A549 (cell line): ENCODE data around the gene SLC35E1.

Experiments
- EP300 ChIP-seq, 2 experiments: fragments of >200 bp; sonication (Bioruptor Twin); formaldehyde crosslinking; IDR thresholded peaks; 2 replicates in 1 of 2; 3 replicates in 1 of 2; pipeline ENCODE4 v1.6.1; 2016 to 2017
- NR3C1 ChIP-seq: fragments of >200 bp; sonication (Bioruptor Twin); formaldehyde crosslinking; IDR thresholded peaks from 3 replicates; pipeline ENCODE4 v1.6.1; 2017
- POLR2A ChIP-seq: IDR thresholded peaks from 2 replicates; pipeline ENCODE4 v1.6.1; 2012; ENCODE audit warnings: mild to moderate bottlenecking, low read length
- RFX5 ChIP-seq: fragments of 450-650 bp; IDR thresholded peaks from 2 replicates; pipeline ENCODE4 v1.7.1; 2014; ENCODE audit warnings: antibody characterized with exemption, mild to moderate bottlenecking, moderate library complexity
- SMC3 ChIP-seq: fragments of >200 bp; sonication (Bioruptor Twin); formaldehyde crosslinking; IDR thresholded peaks from 3 replicates; pipeline ENCODE4 v1.6.1; 2018; ENCODE audit warnings: inconsistent platforms
- TF ChIP-seq, protein P1 (sequence below): IDR thresholded peaks from 2 replicates; pipeline ENCODE4 v1.6.1; 2012
- TF ChIP-seq, protein P2 (sequence below): fragments of >200 bp; sonication (Bioruptor Twin); formaldehyde crosslinking; IDR thresholded peaks from 3 replicates; pipeline ENCODE4 v1.5.1; 2016
- TF ChIP-seq, protein P3 (sequence below): IDR thresholded peaks from 2 replicates; pipeline ENCODE4 v1.6.1; 2012
- TF ChIP-seq, protein P4 (sequence below): fragments of 150-350 bp; IDR thresholded peaks from 2 replicates; pipeline ENCODE4 v1.6.1; 2014; ENCODE audit warnings: low read depth, mild to moderate bottlenecking, low read length
- TF ChIP-seq, protein P5 (sequence below): fragments of 250-450 bp; sonication (Bioruptor Pico); IDR thresholded peaks from 2 replicates; pipeline ENCODE4 v1.5.0; 2021; ENCODE audit warnings: mild to moderate bottlenecking, moderate library complexity, borderline replicate concordance

DNA sequence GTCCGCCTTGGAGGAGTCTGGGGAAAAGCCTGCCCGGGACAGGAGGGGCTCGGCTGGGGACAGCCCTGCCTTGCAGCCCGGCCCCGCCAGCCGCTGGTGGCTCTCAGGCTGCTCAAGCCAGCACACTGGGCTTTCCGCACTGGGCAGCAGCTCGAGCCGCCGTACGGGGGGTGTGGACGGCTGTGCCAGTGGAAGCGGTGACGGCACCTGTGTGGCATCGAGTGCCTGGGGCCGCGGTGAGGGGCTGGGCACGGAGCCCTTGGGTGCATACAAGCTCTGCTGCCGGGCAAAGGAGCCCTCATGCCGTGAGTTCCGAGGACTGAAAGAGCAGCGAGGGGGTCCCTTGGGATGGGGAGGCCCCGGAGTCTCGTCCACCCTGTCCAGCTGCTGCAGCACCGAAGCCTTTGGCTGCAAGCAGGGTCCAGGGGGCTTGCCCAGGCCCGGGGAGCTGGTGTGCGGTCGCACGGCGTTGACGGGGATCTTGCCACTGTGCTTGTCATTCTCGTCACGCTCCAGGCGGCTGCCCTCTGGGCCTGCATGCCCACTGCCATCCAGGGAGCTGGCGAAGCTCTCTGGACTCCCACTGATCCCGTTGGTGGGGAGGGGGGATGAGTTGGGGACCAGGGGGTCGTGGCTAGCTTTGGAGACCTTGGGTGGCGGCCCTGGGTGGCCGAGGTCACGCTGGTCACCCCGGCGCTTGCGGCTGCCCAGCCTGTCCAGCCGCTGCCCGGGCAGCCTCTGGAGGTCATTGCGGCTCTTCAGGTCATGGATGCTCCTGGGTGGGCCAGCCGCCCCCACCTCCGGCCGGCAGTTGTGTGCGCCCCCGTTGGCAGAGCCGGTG, 4.7 kb upstream of the SLC35E1 start:
- TF ChIP-seq, protein P1, sequence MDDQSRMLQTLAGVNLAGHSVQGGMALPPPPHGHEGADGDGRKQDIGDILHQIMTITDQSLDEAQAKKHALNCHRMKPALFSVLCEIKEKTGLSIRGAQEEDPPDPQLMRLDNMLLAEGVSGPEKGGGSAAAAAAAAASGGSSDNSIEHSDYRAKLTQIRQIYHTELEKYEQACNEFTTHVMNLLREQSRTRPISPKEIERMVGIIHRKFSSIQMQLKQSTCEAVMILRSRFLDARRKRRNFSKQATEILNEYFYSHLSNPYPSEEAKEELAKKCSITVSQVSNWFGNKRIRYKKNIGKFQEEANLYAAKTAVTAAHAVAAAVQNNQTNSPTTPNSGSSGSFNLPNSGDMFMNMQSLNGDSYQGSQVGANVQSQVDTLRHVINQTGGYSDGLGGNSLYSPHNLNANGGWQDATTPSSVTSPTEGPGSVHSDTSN, result no peak
- TF ChIP-seq EP300 (IDR thresholded peaks at IDR 0.05) (no peak), NR3C1 (no peak), SMC3 (no peak), RFX5 (no peak), POLR2A (no peak)
- TF ChIP-seq, protein P2, sequence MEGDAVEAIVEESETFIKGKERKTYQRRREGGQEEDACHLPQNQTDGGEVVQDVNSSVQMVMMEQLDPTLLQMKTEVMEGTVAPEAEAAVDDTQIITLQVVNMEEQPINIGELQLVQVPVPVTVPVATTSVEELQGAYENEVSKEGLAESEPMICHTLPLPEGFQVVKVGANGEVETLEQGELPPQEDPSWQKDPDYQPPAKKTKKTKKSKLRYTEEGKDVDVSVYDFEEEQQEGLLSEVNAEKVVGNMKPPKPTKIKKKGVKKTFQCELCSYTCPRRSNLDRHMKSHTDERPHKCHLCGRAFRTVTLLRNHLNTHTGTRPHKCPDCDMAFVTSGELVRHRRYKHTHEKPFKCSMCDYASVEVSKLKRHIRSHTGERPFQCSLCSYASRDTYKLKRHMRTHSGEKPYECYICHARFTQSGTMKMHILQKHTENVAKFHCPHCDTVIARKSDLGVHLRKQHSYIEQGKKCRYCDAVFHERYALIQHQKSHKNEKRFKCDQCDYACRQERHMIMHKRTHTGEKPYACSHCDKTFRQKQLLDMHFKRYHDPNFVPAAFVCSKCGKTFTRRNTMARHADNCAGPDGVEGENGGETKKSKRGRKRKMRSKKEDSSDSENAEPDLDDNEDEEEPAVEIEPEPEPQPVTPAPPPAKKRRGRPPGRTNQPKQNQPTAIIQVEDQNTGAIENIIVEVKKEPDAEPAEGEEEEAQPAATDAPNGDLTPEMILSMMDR, result no peak
- TF ChIP-seq, protein P3, sequence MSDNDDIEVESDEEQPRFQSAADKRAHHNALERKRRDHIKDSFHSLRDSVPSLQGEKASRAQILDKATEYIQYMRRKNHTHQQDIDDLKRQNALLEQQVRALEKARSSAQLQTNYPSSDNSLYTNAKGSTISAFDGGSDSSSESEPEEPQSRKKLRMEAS, result no peak
- TF ChIP-seq, protein P4, sequence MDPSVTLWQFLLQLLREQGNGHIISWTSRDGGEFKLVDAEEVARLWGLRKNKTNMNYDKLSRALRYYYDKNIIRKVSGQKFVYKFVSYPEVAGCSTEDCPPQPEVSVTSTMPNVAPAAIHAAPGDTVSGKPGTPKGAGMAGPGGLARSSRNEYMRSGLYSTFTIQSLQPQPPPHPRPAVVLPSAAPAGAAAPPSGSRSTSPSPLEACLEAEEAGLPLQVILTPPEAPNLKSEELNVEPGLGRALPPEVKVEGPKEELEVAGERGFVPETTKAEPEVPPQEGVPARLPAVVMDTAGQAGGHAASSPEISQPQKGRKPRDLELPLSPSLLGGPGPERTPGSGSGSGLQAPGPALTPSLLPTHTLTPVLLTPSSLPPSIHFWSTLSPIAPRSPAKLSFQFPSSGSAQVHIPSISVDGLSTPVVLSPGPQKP, result no peak
- TF ChIP-seq, protein P5, sequence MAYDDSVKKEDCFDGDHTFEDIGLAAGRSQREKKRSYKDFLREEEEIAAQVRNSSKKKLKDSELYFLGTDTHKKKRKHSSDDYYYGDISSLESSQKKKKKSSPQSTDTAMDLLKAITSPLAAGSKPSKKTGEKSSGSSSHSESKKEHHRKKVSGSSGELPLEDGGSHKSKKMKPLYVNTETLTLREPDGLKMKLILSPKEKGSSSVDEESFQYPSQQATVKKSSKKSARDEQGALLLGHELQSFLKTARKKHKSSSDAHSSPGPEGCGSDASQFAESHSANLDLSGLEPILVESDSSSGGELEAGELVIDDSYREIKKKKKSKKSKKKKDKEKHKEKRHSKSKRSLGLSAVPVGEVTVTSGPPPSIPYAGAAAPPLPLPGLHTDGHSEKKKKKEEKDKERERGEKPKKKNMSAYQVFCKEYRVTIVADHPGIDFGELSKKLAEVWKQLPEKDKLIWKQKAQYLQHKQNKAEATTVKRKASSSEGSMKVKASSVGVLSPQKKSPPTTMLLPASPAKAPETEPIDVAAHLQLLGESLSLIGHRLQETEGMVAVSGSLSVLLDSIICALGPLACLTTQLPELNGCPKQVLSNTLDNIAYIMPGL, result no peak
